Stimulated activated CD4-positive, alpha-beta T cell treated with anti-CD3 and anti-CD28 coated beads, TNF-alpha, amount 100 ng/mL, for 48 hours (primary cell): ENCODE measurements around the gene SLC46A1.
A peak's percentile ranks its signal among the peaks of the same experiment; 100 is the strongest.

Experiments used
- DNase-seq, 3 donors: peaks; one replicate each; pipeline ENCODE4 v3.0.0-alpha.2; 2020; ENCODE audit warnings: low read depth in 3 of 3

The SLC46A1 gene

DNA sequence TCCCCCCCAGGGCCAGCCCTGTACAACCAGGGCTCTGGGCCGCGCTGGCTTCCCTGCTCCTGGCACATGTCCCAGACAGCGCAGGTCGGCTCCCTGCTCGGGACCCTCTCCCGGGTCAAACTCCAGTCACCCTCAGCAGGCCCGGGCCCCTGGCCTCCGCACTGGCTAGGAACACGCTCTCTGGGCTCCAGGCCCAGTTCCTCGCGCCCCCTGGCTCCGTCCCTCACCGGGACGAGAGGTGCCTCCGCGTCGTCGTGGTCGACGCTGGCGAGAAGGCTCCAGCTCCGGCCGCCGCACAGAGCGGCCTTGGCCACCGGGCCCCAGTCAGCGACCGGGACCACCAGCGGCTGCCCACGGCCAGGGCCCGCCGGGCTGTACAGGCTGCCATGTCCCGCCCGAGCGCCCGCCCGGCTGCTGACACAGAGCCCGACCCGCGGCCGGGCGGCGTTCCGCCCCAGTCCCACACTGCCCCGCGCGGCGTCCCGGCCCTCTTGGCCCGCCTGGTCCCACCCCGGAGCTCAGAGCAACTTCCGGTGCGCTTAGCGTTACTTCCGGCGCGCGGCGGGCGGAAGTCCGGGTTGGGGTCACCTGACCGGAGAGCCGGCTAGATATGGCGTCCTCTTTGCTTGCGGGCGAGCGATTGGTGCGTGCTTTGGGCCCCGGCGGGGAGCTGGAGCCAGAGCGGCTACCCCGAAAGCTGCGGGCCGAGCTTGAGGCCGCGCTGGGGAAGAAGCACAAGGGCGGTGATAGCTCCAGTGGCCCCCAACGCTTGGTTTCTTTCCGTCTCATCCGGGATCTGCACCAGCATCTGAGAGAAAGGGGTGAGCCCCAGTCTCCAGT, 48.7 kb downstream of the SLC46A1 start, which contains the start of gene POLDIP2:
Gene POLDIP2 (minus strand): TSS at position 467 of the 840 bp plus-strand sequence. CDS start 79 bp downstream, at position 388.
- peak; percentile 90 to 94 (median 92) for DNase-seq

- no peak for DNase-seq
These were observed 55.7 kb downstream of the SLC46A1 start for GRCh38 chr17:28350271-28350670.

DNA sequence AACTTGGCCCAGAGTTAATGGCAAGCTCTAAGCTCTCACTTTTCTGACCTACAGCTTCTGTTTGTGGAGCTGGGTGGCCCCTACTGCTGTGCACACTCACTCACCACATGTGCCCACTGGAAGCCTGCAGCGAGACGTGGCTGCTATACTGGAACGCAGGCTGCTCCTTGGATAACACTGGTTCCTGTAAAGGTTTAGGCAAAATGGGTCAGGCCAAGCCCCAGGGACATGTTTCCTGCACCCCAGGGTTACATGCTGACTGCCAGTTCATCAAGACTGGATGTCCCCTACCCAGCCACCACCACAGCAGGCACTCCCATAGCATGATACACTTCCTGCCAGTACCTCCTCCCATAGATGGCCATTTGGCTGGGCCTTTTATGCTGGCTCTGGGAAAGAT, 57.0 kb downstream of the SLC46A1 start:
- no peak for DNase-seq

DNA sequence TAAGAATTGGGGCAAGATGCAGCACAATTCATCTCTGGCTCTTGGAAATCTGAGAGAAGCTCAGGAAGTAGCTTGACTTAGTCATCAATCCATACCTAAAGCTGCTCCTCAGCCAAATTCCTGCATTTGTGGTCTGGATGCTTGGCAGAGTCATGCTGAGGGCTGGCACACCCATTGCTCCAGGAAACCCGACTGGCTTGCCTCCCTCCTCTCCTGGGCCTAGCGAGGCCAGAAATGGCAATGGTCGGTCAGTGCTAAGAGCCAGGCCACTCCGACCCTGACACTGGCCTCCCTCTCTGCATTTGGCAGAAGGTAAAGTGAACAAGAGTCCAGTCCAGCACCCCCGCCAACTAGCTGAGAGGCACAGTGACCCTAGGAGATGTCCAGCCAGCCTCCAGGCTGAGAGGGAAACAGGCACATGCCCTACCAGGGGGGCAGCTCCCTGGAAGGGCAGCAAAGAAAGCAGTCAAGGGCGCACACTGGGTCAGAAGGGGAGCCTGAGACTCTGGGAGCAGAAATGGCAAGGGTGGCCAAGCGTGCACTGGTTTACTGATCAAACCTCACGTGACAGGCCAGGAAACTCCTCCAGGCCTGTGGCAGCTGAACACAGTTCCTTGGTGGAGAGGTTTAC, 58.6 kb downstream of the SLC46A1 start:
- DNase-seq, result no peak

- no peak for DNase-seq
These were observed 59.2 kb downstream of the SLC46A1 start for GRCh38 chr17:28346746-28347246.

- no peak for DNase-seq
These were observed 59.8 kb downstream of the SLC46A1 start for GRCh38 chr17:28346199-28346580.

DNA sequence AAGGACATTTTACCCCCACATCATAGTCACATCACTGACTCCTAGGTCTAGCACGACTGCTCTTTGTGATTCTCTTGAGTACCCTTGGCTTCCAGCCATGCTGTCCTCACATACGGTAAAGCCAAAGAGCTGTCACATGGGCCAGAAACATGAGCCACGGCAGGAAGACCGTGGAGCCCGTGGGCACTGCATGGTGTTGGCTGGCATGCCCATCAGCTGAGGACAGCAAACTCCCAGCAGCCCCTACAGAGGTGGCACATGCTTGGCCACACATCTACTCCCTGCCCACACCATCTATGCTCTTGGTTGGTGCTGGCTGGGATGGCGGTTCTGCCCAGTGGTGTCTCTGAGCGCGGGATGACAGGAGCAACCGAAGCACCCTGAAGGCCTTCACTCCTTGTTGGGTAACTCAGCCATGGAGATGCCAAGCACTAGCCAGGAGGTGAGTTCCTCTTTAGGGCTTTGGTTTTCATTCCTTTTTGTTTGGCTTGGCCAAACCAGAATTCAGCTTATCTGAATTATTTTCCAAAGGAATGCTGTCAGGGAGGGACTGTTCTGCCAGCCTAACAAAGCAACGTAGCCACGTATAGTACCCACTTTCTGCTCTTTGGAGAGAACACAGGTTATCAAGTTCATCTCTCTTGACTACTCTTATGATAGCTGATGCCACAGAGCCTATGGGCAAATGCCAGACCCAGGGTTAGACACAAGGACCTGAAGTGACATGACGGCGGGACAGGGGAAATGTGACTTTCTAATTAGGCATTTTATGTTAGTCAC, 60.4 kb downstream of the SLC46A1 start:
- no peak for DNase-seq
